BJ (cell line): Measurements from ENCODE around the gene SLC66A2. TPM values are rescaled to one million over a fixed set of nuclear protein-coding genes. Genes with fewer than 3 reads are reported as not detected.

Experiments
- CTCF ChIA-PET: fragments of 350-600 bp; formaldehyde crosslinking; extraction: SDS; loops from one replicate; lab custom pipeline; 2021; ENCODE audit warnings: antibody characterized with exemption, inconsistent platforms; lab: Yijun Ruan, JAX
- POLR2A ChIA-PET: fragments of 300-600 bp; sonication (Branson Sonifier 250); formaldehyde crosslinking; extraction: SDS; loops from one replicate; lab custom pipeline; 2021; ENCODE audit warnings: antibody characterized with exemption; lab: Charles Lee
- DNase-seq: peaks from one replicate; pipeline ENCODE4 v3.0.0-alpha.2; 2011; ENCODE audit warnings: low read depth
- H3K27me3 ChIP-seq: 2 replicates; pipeline ENCODE4 v1.6.0; 2011; ENCODE audit warnings: low read length; ENCODE audit not compliant: control insufficient read depth, insufficient read depth
- H3K36me3 ChIP-seq: 2 replicates; pipeline ENCODE4 v1.5.1; 2011; ENCODE audit warnings: low read length; ENCODE audit not compliant: control insufficient read depth, insufficient read depth
- H3K4me3 ChIP-seq: 2 replicates; pipeline ENCODE4 v1.5.1; 2011; ENCODE audit warnings: low read depth, mild to moderate bottlenecking, control low read depth, low read length
- polyA plus RNA-seq: library from polyadenylated mRNA; depleted of rRNA; stranded (reverse); fragments of >200 nt; gene quantifications from 2 replicates; pipeline ENCODE4 v1.2.3, GENCODE V29; 2011
- TF ChIP-seq, protein P1 (sequence below): IDR thresholded peaks from 2 replicates; pipeline ENCODE4 v1.5.1; 2011; ENCODE audit warnings: low read depth, mild to moderate bottlenecking, control low read depth, inconsistent platforms, low read length, moderate library complexity; ENCODE audit not compliant: insufficient read depth

The SLC66A2 gene
- polyA plus RNA-seq, 1 experiment: 26.4 TPM

DNA sequence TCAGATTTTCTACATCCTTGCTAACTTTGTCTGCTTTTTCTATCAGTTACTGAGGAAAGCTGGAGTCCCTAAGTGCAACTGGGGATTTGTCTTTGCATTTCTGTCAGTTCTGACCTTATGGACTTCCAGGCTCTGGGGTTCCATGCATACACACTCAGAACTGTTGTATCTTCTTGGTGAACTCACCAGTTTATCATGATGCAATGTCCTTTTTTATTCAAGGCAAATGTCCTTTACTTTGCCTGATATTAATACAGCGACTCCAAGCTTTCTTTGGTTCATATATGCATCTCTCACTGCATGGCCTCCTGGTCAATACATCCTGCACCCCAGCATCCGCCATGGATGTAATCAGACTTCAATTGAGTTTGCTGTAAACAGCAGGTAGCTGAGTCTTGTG, 44.7 kb downstream of the SLC66A2 start:
- ChIA-PET POLR2A (no interaction called here), CTCF (no interaction called here)
- Histone ChIP-seq H3K27me3 (no peaks in the 10 kb centered on the region), H3K36me3 (peaks cover 2% of the 10 kb centered on the region; the same call in 1 of the 2 replicates), H3K4me3 (no peak overlapping the region)
- TF ChIP-seq, protein P1, sequence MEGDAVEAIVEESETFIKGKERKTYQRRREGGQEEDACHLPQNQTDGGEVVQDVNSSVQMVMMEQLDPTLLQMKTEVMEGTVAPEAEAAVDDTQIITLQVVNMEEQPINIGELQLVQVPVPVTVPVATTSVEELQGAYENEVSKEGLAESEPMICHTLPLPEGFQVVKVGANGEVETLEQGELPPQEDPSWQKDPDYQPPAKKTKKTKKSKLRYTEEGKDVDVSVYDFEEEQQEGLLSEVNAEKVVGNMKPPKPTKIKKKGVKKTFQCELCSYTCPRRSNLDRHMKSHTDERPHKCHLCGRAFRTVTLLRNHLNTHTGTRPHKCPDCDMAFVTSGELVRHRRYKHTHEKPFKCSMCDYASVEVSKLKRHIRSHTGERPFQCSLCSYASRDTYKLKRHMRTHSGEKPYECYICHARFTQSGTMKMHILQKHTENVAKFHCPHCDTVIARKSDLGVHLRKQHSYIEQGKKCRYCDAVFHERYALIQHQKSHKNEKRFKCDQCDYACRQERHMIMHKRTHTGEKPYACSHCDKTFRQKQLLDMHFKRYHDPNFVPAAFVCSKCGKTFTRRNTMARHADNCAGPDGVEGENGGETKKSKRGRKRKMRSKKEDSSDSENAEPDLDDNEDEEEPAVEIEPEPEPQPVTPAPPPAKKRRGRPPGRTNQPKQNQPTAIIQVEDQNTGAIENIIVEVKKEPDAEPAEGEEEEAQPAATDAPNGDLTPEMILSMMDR: no peak
- DNase-seq: no peak

DNA sequence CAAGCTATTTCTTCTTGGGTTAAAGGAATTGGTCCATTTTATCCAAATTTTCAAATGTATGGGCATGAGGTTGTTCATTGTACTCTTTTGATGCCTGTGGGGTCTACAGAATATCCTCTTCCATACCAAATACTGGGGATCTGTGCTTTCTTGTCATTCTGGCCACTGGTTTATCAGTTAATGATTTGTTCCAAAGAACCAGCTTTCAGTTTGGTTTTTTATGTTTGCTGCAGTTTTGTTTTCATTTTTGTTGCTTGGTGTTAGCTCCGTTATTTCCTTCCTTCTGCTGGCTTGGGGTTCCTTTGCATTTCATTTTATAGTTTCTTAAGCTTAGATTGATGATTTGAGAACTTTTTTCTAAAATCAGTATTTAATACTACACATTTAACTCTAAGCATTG, 45.5 kb downstream of the SLC66A2 start:
- TF ChIP-seq, protein P1: no peak
- H3K4me3 ChIP-seq: no peak overlapping the region
- no peaks in the 10 kb centered on the region for H3K27me3 ChIP-seq
- DNase-seq: no peak
- POLR2A ChIA-PET: no interaction called here
- CTCF ChIA-PET: no interaction called here
- peaks cover 2% of the 10 kb centered on the region for H3K36me3 ChIP-seq

GRCh38 chr18:79905389-79905911, 46.0 kb downstream of the SLC66A2 start:
- POLR2A ChIA-PET: no interaction called here
- DNase-seq: no peak
- Histone ChIP-seq H3K4me3 (no peak overlapping the region), H3K36me3 (peaks cover 2% of the 10 kb centered on the region), H3K27me3 (no peaks in the 10 kb centered on the region)
- CTCF ChIA-PET: no interaction called here
- TF ChIP-seq, protein P1: no peak

DNA sequence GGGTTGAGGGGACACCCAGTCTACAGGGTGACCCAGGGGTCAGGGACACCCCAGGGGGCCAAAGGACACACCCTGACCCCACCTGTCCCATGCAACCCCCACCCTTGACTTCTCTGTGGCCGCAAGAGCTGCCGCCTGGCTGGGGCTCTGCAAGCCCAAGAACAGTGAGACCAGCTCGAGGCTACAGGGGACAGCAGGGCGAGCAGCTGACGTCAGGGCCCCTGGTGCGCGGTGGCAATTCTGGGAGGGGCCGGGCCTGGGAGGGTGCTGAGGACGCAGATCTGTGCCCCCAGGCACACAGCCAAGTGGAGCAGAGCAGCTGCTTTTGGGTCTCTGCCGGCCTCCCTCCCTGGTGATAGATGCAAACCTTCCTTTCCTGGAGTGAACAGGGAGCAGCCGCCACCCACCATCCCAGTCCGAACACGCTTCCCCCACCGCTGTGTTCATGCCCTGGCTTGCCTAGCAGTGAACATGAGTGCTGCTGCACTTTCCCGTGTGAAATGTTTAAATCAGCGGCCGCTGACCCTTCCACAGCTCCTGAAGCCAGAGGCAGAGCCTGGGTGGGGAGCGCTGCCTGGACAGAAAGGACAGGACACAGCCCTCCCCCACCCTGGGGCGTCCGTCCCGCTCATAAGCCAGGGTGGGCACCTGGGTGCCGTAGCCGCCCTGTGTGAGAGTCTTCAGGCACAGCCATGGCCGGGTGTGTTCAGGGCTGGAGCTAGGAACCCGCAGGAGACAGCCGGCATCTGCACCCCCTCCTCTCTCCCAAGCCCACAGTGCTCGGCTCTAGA, 46.9 kb downstream of the SLC66A2 start:
- Histone ChIP-seq H3K27me3 (no peaks in the 10 kb centered on the region), H3K4me3 (no peak overlapping the region), H3K36me3 (peaks cover 2% of the 10 kb centered on the region)
- POLR2A ChIA-PET: no interaction called here
- DNase-seq: no peak
- CTCF ChIA-PET: no interaction called here
- TF ChIP-seq, protein P1: no peak

DNA sequence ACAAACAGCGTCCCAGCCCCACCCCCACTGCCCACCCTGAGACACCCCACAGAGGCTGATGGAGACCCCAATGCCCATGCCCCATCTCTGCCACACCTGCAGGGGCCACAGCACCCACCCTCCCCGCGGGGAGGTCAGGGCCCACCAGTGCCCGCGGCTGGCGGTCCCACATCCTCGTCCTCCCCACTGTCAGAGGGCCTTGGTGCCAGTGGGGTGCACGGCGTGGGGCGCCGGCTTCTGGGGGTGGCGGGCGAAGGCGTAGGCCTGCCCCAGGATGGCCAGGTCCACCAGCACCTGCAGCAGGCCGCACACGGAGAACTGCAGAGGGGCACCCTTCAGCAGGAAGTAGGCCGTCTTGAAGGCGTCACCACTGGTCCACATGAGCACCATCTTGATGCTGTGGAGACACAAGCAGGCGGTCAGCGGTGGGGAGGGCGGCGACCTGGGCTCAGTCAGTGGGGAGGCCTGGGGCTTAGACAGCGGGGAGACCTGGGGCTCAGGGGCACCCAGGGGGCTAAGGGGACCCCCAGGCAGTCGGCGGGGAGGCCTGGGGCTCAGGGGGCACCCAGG, 47.6 kb downstream of the SLC66A2 start:
- no peak for DNase-seq
- POLR2A ChIA-PET: no interaction called here
- Histone ChIP-seq H3K4me3 (no peak overlapping the region), H3K27me3 (no peaks in the 10 kb centered on the region), H3K36me3 (peaks cover 2% of the 10 kb centered on the region)
- CTCF ChIA-PET: no interaction called here
- TF ChIP-seq, protein P1: no peak
